Caco-2 (cell line): Measurements from ENCODE around the gene RGS6. TPM values are rescaled to one million over a fixed set of nuclear protein-coding genes. Genes with fewer than 3 reads are reported as not detected.

ENCODE experiments used
- BruUV-seq: library from RNA; stranded (reverse); fragments of 400-500 nt; replicated peaks from 2 replicates; lab custom pipeline; 2021; lab: Mats Ljungman, UMichigan
- CTCF ChIA-PET: fragments of 300-600 bp; sonication (Branson Sonifier 250); formaldehyde crosslinking; loops from one replicate; lab custom pipeline; 2022; ENCODE audit warnings: antibody characterized with exemption; lab: Charles Lee
- POLR2A ChIA-PET: fragments of 300-600 bp; sonication (Branson Sonifier 250); formaldehyde crosslinking; loops from one replicate; lab custom pipeline; 2022; ENCODE audit warnings: antibody characterized with exemption; lab: Charles Lee
- DNase-seq, 2 experiments: peaks; one replicate each; pipeline versions ENCODE4 v3.0.0 to v3.0.0-alpha.2; 2020 to 2022
- H3K27me3 ChIP-seq: replicated peaks from 2 replicates; pipeline ENCODE4 v1.6.0; 2011; ENCODE audit warnings: low read length; ENCODE audit not compliant: control insufficient read depth, insufficient read depth
- H3K36me3 ChIP-seq: 2 replicates; pipeline ENCODE4 v1.5.1; 2011; ENCODE audit warnings: low read length; ENCODE audit not compliant: control insufficient read depth, insufficient read depth
- H3K4me1 ChIP-seq: fragments of 250-450 bp; sonication (Bioruptor Pico); 2 replicates; pipeline ENCODE4 v1.5.1; 2020; ENCODE audit warnings: mild to moderate bottlenecking
- H3K4me3 ChIP-seq: 2 replicates; pipeline ENCODE4 v1.5.1; 2011; ENCODE audit warnings: low read depth, mild to moderate bottlenecking, control low read depth, low read length
- H3K9me3 ChIP-seq: fragments of 250-450 bp; sonication (Bioruptor Pico); 2 replicates; pipeline ENCODE4 v1.5.1; 2020; ENCODE audit warnings: mild to moderate bottlenecking, moderate library complexity
- H3K27ac Mint-ChIP-seq: one replicate; pipeline ENCODE4 v1.8.0; 2022; ENCODE audit warnings: mixed read lengths; ENCODE audit not compliant: unreplicated experiment
- H3K27me3 Mint-ChIP-seq: one replicate; pipeline ENCODE4 v1.8.0; 2022; ENCODE audit warnings: mixed read lengths; ENCODE audit not compliant: insufficient read depth, unreplicated experiment
- H3K36me3 Mint-ChIP-seq: one replicate; pipeline ENCODE4 v1.8.0; 2022; ENCODE audit warnings: mild to moderate bottlenecking, mixed read lengths; ENCODE audit not compliant: insufficient read depth, unreplicated experiment
- H3K4me1 Mint-ChIP-seq: one replicate; pipeline ENCODE4 v1.8.0; 2022; ENCODE audit warnings: low read depth, mixed read lengths; ENCODE audit not compliant: unreplicated experiment
- H3K4me3 Mint-ChIP-seq: one replicate; pipeline ENCODE4 v1.8.0; 2022; ENCODE audit warnings: mild to moderate bottlenecking, moderate library complexity, mixed read lengths; ENCODE audit not compliant: unreplicated experiment
- H3K9me3 Mint-ChIP-seq: one replicate; pipeline ENCODE4 v1.8.0; 2022; ENCODE audit warnings: mixed read lengths; ENCODE audit not compliant: unreplicated experiment
- CTCF ChIP-seq, 2 experiments: fragments of 200-600 bp in 1 of 2; IDR thresholded peaks; 1 replicate in 1 of 2; 2 replicates in 1 of 2; pipeline versions ENCODE4 v1.5.1 to v1.8.0; 2011 to 2022; ENCODE audit warnings: antibody characterized with exemption in 1 of 2, control low read depth in 1 of 2, inconsistent platforms in 1 of 2, low read depth in 1 of 2, low read length in 1 of 2, mild to moderate bottlenecking in 1 of 2, moderate library complexity in 1 of 2; ENCODE audit not compliant: insufficient read depth in 1 of 2, severe bottlenecking in 1 of 2, unreplicated experiment in 1 of 2
- intact Hi-C: fragments of 100-400 bp; cut with micrococcal nuclease; formaldehyde crosslinking; loops from one replicate; pipeline ENCODE4 v1.10.0; 2022; ENCODE audit not compliant: unreplicated experiment
- total RNA-seq: library from RNA; stranded (reverse); gene quantifications from 2 replicates; pipeline ENCODE4 v1.2.3, GENCODE V29; 2022

RGS6 gene
- total RNA-seq, 1 experiment from 2014 or later: not detected

GRCh38 chr14:72347118-72347517 is 414.9 kb downstream of the RGS6 start:
- Mint-ChIP-seq H3K4me3 (no peak overlapping the region), H3K4me1 (no peaks in the 10 kb centered on the region), H3K36me3 (no peaks in the 10 kb centered on the region), H3K9me3 (no peaks in the 10 kb centered on the region), H3K27me3 (peaks cover 4% of the 10 kb centered on the region), H3K27ac (no peak overlapping the region)
- no peak for DNase-seq
- H3K9me3 ChIP-seq: no peaks in the 10 kb centered on the region
- intact Hi-C loops: no loop called here
- no TSS peak for BruUV-seq
- H3K4me3 ChIP-seq: no peak overlapping the region
- TF ChIP-seq CTCF (IDR thresholded peaks at IDR 0.05; ENCODE audit: insufficient read depth in 1 of 2, low read depth in 1 of 2, low read length in 1 of 2, severe bottlenecking in 1 of 2, unreplicated experiment in 1 of 2): no peak
- no peaks in the 10 kb centered on the region; the same call in none of the 2 replicates for H3K27me3 ChIP-seq
- no peaks in the 10 kb centered on the region for H3K36me3 ChIP-seq
- POLR2A ChIA-PET: no interaction called here
- H3K4me1 ChIP-seq: no peaks in the 10 kb centered on the region
- CTCF ChIA-PET: no interaction called here

- BruUV-seq: no TSS peak
- Mint-ChIP-seq H3K27ac (no peak overlapping the region), H3K9me3 (no peaks in the 10 kb centered on the region), H3K4me1 (no peaks in the 10 kb centered on the region), H3K4me3 (no peak overlapping the region), H3K36me3 (no peaks in the 10 kb centered on the region), H3K27me3 (peaks cover 4% of the 10 kb centered on the region)
- Histone ChIP-seq H3K36me3 (no peaks in the 10 kb centered on the region), H3K9me3 (no peaks in the 10 kb centered on the region), H3K4me1 (no peaks in the 10 kb centered on the region), H3K4me3 (no peak overlapping the region), H3K27me3 (no peaks in the 10 kb centered on the region; the same call in none of the 2 replicates)
- CTCF ChIA-PET: no interaction called here
- TF ChIP-seq CTCF (IDR thresholded peaks at IDR 0.05; ENCODE audit: insufficient read depth in 1 of 2, low read depth in 1 of 2, low read length in 1 of 2, severe bottlenecking in 1 of 2, unreplicated experiment in 1 of 2): no peak
- intact Hi-C loops: no loop called here
- DNase-seq: no peak
- POLR2A ChIA-PET: no interaction called here
Measured at GRCh38 chr14:72350215-72350614, 418.0 kb downstream of the RGS6 start.

GRCh38 chr14:72352012-72352411 is 419.8 kb downstream of the RGS6 start:
- POLR2A ChIA-PET: no interaction called here
- TF ChIP-seq CTCF (IDR thresholded peaks at IDR 0.05; ENCODE audit: insufficient read depth in 1 of 2, low read depth in 1 of 2, low read length in 1 of 2, severe bottlenecking in 1 of 2, unreplicated experiment in 1 of 2): no peak
- no peaks in the 10 kb centered on the region for H3K9me3 ChIP-seq
- H3K4me1 ChIP-seq: no peaks in the 10 kb centered on the region
- intact Hi-C loops: no loop called here
- H3K27me3 Mint-ChIP-seq: peaks cover 7% of the 10 kb centered on the region
- H3K36me3 Mint-ChIP-seq: no peaks in the 10 kb centered on the region
- no peak overlapping the region for H3K4me3 ChIP-seq
- H3K27me3 ChIP-seq: no peaks in the 10 kb centered on the region
- no peak for DNase-seq
- BruUV-seq: no TSS peak
- no peaks in the 10 kb centered on the region for H3K4me1 Mint-ChIP-seq
- no peak overlapping the region for H3K27ac Mint-ChIP-seq
- peaks cover 7% of the 10 kb centered on the region for H3K9me3 Mint-ChIP-seq
- no peaks in the 10 kb centered on the region for H3K36me3 ChIP-seq
- CTCF ChIA-PET: no interaction called here
- no peak overlapping the region for H3K4me3 Mint-ChIP-seq
